GM19328 (cell line): ENCODE data around the gene ITFG2.
A peak's percentile ranks its signal among the peaks of the same experiment; 100 is the strongest.
"Not testable (repeated sequence)": the region's sequence is repeated elsewhere in the genome, so short reads cannot be mapped to it uniquely, and the experiment has no call there.

Experiments
- ATAC-seq: cut with Tn5 transposase; IDR thresholded peaks from one replicate; pipeline ENCODE4 v1.9.1; 2021; ENCODE audit warnings: mild to moderate bottlenecking, moderate library complexity; ENCODE audit not compliant: unreplicated experiment

ITFG2 gene

GRCh38 chr12:2812290-2813213, at the start of gene ITFG2:
Gene ITFG2 (plus strand): TSS chr12:2812668. CDS start chr12:2812761, 93 bp downstream.
- ATAC-seq = peak; percentile 95

GRCh38 chr12:2764398-2764797, 48.1 kb upstream of the ITFG2 start:
- ATAC-seq = no peak

DNA sequence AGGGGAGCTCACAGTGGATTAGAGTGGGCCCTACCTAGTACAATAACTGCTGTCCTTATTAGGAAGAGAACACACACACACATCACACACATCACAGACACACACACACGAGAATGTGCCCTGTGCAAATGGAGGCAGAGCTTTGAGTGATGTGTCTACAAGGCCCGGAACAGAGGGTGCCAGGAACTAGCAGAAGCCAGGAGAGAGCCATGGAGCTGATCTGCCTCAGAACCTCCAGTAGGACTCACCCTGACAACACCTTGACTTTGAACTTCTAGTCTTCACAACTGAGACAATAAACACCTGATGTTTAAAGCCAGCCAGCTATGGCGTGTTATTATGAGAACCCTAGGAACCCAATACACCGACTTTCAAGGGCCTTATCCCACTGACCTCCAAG, 47.4 kb upstream of the ITFG2 start:
- no peak for ATAC-seq

GRCh38 chr12:2765608-2766007, 46.9 kb upstream of the ITFG2 start:
- no peak for ATAC-seq

DNA sequence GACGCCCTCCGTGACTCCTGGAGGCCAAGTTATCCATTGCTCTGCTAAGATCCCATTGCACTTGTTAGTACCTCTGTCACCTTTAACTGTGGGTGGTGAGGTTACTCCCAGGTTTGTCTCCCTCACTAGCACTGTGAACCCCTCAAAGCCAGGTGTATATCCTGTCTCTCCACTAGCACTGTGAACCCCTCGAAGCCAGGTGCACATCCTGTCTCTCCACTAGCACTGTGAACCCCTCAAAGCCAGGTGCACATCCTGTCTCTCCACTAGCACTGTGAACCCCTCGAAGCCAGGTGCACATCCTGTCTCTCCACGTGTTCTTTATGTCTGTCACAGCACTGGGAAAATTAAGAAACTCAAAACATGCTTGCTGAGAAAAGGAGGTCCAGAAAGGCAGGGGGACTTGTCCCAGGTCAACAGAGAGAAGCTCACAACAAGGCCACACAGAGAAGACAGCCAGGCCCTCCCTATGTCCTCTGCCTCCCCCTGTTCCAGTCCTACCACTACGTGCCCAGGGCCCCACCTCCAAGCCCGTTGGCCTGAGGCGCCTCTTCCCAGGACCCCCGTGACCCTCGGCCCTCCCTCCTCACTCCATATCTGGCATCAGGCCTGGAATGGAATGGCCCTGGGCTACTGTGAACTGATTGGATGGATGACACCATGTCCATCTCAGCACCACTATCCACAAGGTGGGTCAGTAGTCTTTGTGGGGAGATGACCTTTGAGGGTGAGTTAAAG, 44.1 kb upstream of the ITFG2 start:
- ATAC-seq = no peak

DNA sequence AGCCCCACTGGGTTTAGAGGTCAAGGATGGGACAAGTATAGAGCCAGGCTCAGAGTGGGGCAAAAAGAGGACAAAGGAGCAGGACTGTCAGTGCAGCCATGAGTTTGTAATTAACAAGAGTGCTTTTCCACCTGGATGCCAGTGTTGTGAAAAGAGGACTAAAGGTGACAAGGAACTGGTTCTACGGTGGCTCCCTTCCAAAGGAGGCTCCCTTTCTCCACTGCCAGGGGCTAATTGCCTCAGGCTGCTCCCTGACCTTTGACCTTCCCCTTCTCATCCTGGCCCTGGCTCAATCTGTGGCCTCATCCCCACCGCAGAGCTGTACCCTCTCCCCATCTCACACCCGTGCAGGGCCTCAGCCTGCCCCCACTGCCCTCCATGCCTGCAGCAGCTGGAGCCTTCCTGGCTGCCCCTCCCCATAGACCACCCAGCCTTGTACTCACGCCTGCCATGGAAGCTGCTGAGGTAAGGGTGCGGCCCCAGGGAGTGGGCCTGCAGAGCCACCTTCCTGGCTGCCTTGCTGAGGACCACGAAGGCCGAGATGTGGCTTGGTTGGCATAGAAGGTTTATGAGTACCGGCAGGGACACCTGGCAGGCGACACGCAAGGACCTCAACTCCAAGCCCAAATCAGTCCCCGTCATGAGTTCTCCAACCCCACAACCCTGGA, 42.5 kb upstream of the ITFG2 start:
- ATAC-seq = no peak

DNA sequence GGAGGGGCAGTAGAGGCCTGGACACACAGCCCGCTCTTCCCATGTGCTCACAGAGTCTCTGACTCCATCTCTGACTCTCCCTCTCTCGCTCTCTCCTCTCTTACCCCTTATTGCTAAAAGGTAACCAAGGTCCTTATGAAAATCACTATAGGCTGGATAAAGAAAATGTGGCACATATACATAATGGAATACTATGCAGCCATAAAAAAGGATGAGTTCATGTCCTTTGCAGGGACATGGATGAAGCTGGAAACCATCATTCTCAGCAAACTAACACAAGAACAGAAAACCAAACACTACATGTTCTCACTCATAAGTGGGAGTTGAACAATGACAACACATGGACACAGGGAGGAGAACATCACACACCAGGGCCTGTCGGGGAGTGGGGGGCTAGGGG, 41.9 kb upstream of the ITFG2 start:
- ATAC-seq = not testable (repeated sequence)

DNA sequence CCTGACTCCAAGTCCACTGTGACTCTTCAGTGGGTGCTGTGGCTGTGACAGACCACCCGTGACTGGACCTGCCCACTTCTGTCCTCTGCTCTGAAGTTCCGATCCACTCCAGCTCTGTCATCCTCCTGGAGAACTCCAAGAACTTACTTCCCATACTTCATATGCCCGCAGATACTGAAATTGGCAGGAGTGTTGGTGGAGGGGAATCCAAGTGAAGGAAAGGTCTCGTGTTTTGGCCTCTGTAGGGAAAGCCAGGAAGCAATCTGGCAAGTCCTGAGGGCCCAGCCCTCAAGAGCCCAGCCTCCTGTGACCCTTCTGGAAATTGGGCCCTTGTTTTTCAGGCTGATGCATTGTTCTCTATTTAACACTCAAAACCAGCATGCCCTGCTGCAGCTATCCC, 40.1 kb upstream of the ITFG2 start:
- ATAC-seq = no peak

GRCh38 chr12:2773199-2773875, 39.1 kb upstream of the ITFG2 start:
- no peak for ATAC-seq

DNA sequence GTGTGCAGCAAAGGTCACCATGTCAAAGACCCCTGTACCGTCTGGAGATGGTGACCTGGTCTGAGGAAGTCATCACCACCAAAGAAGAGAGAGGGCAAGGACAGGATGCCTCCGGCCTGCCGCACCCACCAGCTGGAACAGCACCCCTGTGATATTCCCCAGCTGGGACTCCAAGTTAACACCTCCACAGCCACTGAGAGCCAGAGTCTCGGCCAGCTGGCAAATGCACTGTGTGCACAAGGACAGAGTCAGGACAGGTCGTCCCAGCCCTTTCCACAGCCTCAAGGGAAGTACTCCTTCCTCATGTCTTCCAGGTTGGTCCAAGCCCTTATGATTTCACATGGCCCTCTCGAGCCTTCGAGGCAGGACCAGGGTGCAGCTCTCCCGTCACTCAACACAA, 37.0 kb upstream of the ITFG2 start:
- no peak for ATAC-seq

GRCh38 chr12:2776129-2776806, 36.2 kb upstream of the ITFG2 start:
- ATAC-seq = no peak

- no peak for ATAC-seq
These were observed 33.2 kb upstream of the ITFG2 start for GRCh38 chr12:2779281-2779680.

- ATAC-seq = no peak
These were observed 28.4 kb upstream of the ITFG2 start for GRCh38 chr12:2783936-2784600.

DNA sequence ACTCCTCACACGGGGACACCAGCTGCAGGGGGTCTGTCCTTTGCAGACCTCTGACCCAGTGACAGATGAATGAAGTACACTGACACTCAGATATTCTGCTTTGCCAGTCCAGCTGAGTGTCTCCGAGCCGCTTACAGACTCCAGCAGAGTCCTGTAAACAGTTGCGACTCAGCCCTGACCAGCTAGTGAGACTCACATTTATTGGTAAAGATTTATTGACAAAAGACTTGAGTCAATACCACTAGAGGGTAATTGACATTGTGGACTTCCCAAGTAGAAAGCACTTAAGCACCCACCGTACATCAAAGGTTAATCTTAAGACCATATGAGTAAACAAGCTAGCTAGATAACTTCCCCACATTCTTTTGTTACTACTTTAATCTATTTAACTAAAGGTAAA, 27.5 kb upstream of the ITFG2 start:
- no peak for ATAC-seq

GRCh38 chr12:2791089-2791488, 21.4 kb upstream of the ITFG2 start:
- ATAC-seq = no peak

GRCh38 chr12:2792671-2793500, 19.6 kb upstream of the ITFG2 start:
- no peak for ATAC-seq

DNA sequence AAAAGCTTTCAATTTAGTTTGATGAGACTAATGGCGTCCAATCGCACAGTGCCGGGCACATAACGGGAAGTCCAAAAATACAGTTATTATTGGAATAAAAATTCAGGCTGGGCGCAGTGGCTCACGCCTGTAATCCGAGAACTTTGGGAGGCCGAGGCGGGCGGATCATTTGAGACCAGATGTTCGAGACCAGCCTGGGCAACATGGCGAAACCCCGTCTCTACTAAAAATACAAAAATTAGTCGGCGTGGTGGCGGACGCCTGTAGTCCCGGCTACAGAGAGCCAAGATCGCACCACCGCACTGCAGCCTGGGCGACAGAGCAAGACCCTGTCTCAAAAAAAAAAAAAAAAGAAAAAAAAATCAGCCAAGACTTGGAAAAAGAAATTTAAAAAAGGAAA, 18.9 kb upstream of the ITFG2 start:
- ATAC-seq = no peak

GRCh38 chr12:2794191-2794735, 18.2 kb upstream of the ITFG2 start:
- ATAC-seq = peak; percentile 5
